Activated CD8-positive, alpha-beta T cell treated with anti-CD3 and anti-CD28 coated beads, Interleukin-2, amount 10 ng/mL, durations not matched to agents 7 days and 5 days (primary cell): ENCODE data around the gene CD37. TPM values are rescaled to one million over a fixed set of nuclear protein-coding genes. Genes with fewer than 3 reads are reported as not detected.
"Not testable (repeated sequence)": the region's sequence is repeated elsewhere in the genome, so short reads cannot be mapped to it uniquely, and the experiment has no call there.

Source experiments
- ATAC-seq: fragments of 150-1000 bp; cut with Tn5 transposase; one replicate; pipeline ENCODE4 v1.10.0; 2021; ENCODE audit warnings: moderate library complexity
- CTCF ChIA-PET: fragments of 350-600 bp; sonication (Branson Sonifier 250); formaldehyde crosslinking; loops from one replicate; lab custom pipeline; 2021; ENCODE audit warnings: antibody characterized with exemption; lab: Charles Lee
- POLR2A ChIA-PET: fragments of 350-600 bp; sonication (Branson Sonifier 250); formaldehyde crosslinking; loops from one replicate; lab custom pipeline; 2021; ENCODE audit warnings: antibody characterized with exemption; lab: Charles Lee
- DNase-seq: peaks from one replicate; pipeline ENCODE4 v3.0.0-alpha.2; 2020
- H3K27ac Mint-ChIP-seq: one replicate; pipeline ENCODE4 v1.8.0; 2021; ENCODE audit warnings: mild to moderate bottlenecking, mixed read lengths
- H3K27me3 Mint-ChIP-seq: one replicate; pipeline ENCODE4 v1.8.0; 2021; ENCODE audit warnings: low read depth, mixed read lengths
- H3K36me3 Mint-ChIP-seq: one replicate; pipeline ENCODE4 v1.8.0; 2021; ENCODE audit warnings: low read depth, mixed read lengths
- H3K4me1 Mint-ChIP-seq: one replicate; pipeline ENCODE4 v1.8.0; 2021; ENCODE audit warnings: low read depth, mixed read lengths
- H3K4me3 Mint-ChIP-seq: one replicate; pipeline ENCODE4 v1.8.0; 2021; ENCODE audit warnings: mild to moderate bottlenecking, mixed read lengths
- H3K9me3 Mint-ChIP-seq: one replicate; pipeline ENCODE4 v1.8.0; 2022; ENCODE audit warnings: mixed read lengths; ENCODE audit not compliant: insufficient read depth
- total RNA-seq, 2 experiments: library from RNA; stranded (reverse); gene quantifications; one replicate each; pipeline ENCODE4 v1.2.3, GENCODE V29; 2021

CD37 gene, protein sequence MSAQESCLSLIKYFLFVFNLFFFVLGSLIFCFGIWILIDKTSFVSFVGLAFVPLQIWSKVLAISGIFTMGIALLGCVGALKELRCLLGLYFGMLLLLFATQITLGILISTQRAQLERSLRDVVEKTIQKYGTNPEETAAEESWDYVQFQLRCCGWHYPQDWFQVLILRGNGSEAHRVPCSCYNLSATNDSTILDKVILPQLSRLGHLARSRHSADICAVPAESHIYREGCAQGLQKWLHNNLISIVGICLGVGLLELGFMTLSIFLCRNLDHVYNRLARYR
- 100 to 1,000 TPM; 162 to 176 TPM for total RNA-seq

DNA sequence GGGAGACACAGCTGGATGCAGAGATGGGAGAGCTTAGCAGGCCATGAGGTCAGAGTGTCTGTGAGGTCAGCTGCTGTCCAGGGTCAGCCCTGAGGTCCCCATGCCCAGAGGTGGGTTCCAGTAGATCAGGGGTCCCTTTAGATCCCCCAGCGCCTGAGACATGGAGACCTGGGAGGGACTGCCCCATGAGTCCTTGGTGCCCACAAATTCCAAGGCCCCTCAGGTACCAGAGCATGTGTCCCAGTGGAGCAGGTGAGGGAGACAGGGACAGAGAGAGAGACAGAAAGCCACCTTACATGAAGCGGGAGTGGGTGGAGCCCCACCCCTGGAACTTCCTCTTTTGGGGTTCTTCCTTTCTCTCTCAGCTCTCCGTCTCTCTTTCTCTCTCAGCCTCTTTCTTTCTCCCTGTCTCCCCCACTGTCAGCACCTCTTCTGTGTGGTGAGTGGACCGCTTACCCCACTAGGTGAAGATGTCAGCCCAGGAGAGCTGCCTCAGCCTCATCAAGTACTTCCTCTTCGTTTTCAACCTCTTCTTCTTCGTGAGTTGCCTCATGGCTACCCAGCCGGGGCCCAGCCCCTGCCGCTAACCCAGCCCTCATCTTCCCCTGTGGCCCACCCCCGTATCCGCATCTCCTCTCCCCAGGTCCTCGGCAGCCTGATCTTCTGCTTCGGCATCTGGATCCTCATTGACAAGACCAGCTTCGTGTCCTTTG is at the start of gene CD37:
Gene CD37, plus strand, starts transcription at position 336 of the 713 bp plus-strand sequence. Its CDS starts 135 bp downstream, at position 471.
- Mint-ChIP-seq H3K27ac (peak within 1 kb of the TSS; percentile 98), H3K4me1 (peaks cover 79% of the 10 kb centered on the region), H3K4me3 (peak within 1 kb of the TSS; percentile 97), H3K27me3 (no peaks in the 10 kb centered on the region), H3K36me3 (peaks cover 52% of the 10 kb centered on the region), H3K9me3 (no peaks in the 10 kb centered on the region)
- ChIA-PET POLR2A (interaction anchor here (0.6 to 1.8 kb wide), 5 partner anchors 9 to 846 kb away, joined by 3 to 6 read pairs (median 3); no protein-coding TSS in a partner anchor), CTCF (interaction anchor here (1.2 to 2.5 kb wide), 5 partner anchors 34 to 221 kb away, joined by 3 to 9 read pairs (median 3); partner anchors contain the start of genes FLT3LG and LIN7B)
- DNase-seq (peak; percentile 80), ATAC-seq (peak; percentile 74)

DNA sequence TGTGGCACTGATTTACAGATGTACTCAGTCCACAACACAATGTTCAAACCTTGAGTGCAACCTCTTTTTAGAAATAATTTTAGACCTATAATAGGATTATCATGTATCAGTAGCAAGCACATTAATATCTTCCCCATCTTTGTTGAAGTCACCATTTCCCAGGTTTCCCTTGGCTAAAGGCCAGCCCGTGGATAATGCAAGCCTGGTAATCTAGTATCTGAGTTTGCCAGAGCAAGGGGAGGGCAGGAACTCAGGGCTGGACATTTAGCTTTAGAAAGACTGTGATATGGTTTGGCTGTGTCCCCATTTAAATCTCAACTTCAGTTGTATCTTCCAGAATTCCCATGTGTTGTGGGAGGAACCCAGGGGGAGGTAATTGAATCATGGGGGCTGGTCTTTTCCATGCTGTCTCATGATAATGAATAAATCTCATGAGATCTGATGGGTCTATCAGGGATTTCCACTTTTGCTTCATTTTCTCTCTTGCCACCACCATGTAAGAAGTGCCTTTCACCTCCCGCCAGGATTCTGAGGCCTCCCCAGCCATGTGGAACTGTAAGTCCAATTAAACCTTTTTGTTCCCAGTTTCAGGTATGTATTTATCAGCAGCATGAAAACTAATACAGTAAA is 48.0 kb upstream of the CD37 start:
- CTCF ChIA-PET: interaction anchor here (1.0 kb wide), 1 partner anchor 14 kb away, joined by 4 read pairs; no protein-coding TSS in a partner anchor
- ATAC-seq (no peak), DNase-seq (no peak)
- POLR2A ChIA-PET: no interaction called here
- peaks cover 3% of the 10 kb centered on the region for H3K27me3 Mint-ChIP-seq
- H3K9me3 Mint-ChIP-seq: no peaks in the 10 kb centered on the region
- H3K36me3 Mint-ChIP-seq: no peaks in the 10 kb centered on the region
- H3K4me3 Mint-ChIP-seq: no peak overlapping the region
- H3K27ac Mint-ChIP-seq: no peak overlapping the region
- no peaks in the 10 kb centered on the region for H3K4me1 Mint-ChIP-seq

DNA sequence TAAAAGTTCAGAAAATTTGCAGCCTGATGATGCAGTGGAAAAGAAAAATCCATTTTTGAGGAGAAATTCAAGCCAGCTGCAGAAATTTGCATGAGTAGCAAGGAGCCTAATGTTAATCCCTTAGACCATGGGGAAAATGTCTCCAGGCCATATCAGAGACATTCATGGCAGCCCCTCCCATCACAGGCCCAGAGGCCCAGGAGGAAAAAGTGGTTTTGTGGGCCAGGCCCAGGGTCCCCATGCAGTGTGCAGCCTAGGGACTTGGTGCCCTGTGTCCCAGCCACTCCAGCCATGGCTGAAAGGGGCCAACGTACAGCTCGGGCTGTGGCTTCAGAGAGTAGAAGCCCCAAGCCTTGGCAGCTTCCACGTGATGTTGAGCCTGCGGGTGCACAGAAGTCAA is 47.0 kb upstream of the CD37 start:
- H3K4me1 Mint-ChIP-seq, H3K9me3 Mint-ChIP-seq, ATAC-seq, DNase-seq, H3K27ac Mint-ChIP-seq, H3K27me3 Mint-ChIP-seq, POLR2A ChIA-PET, H3K4me3 Mint-ChIP-seq, H3K36me3 Mint-ChIP-seq: not testable (repeated sequence)
- CTCF ChIA-PET: interaction anchor here (0.9 kb wide), 1 partner anchor 62 kb away, joined by 3 read pairs; no protein-coding TSS in a partner anchor

DNA sequence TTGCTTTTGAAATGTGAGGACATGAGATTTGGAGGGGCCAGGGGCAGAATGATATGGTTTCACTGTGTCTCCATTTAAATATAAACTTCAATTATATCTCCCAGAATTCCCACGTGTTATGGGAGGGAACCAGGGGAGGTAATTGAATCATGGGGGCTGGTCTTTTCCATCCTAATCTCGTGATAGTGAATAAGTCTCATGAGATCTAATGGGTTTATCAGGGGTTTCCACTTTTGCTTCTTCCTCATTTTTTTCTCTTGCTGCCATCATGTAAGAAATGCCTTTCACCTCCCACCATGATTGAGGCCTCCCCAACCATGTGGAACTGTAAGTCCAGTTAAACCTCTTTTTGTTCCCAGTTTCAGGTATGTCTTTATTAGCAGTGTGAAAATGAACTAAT is 45.9 kb upstream of the CD37 start:
- ATAC-seq, H3K4me1 Mint-ChIP-seq: not testable (repeated sequence)

DNA sequence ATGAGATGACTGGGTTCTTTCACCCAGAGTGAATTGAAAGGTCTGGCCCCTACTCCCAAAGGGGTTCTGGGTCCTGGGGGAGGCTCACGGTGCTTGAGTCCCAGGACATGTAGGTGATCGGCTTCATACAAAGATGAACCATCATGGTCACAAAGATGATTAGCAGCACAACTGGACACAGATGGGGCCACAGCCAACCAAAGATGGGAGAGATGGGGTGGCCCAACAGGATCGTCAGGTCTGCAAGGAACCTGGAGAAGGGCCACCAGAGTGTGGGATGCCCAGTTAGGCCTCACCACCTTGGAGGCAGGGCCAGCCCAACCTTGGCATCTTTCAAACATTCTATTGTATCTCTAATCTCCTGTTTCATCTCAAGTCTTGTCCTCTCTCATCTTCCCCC is 44.7 kb upstream of the CD37 start:
- ATAC-seq: no peak
- H3K27me3 Mint-ChIP-seq: peaks cover 3% of the 10 kb centered on the region
- no peaks in the 10 kb centered on the region for H3K36me3 Mint-ChIP-seq
- POLR2A ChIA-PET: no interaction called here
- no peak for DNase-seq
- CTCF ChIA-PET: no interaction called here
- no peak overlapping the region for H3K27ac Mint-ChIP-seq
- no peaks in the 10 kb centered on the region for H3K4me1 Mint-ChIP-seq
- no peaks in the 10 kb centered on the region for H3K9me3 Mint-ChIP-seq
- H3K4me3 Mint-ChIP-seq: no peak overlapping the region

More for the DNA sequence above, 45.9 kb upstream of the CD37 start:
- H3K4me3 Mint-ChIP-seq, H3K27me3 Mint-ChIP-seq, H3K9me3 Mint-ChIP-seq, DNase-seq, H3K27ac Mint-ChIP-seq, H3K36me3 Mint-ChIP-seq: not testable (repeated sequence)
- CTCF ChIA-PET: interaction anchor here (0.9 to 1.6 kb wide), 3 partner anchors 12 to 63 kb away, joined by 3 to 6 read pairs (median 3); no protein-coding TSS in a partner anchor
- POLR2A ChIA-PET: interaction anchor here (0.9 kb wide), 1 partner anchor 11 kb away, joined by 4 read pairs; no protein-coding TSS in a partner anchor

DNA sequence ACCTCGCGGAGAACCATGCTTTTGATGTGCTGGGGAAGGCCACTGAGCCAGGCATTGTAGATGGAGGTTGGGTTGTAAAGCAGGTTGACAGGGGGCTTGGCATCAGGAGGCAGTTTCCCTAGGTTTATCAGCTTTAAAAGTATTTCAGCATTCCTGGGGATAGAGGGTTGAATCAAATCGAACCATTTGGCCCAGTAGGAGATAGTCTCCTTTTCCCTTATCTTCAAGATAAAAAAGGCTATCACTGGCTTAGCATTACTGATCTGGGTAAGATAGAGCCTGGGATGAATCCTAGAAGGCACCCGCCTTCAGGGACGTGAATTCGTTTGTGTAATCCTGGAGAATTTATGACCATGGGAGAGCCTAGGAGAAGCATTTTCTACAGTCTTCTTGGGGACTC is 40.8 kb upstream of the CD37 start:
- no peak for DNase-seq
- Mint-ChIP-seq H3K27me3 (no peaks in the 10 kb centered on the region), H3K36me3 (no peaks in the 10 kb centered on the region), H3K4me3 (no peak overlapping the region), H3K27ac (no peak overlapping the region), H3K9me3 (no peaks in the 10 kb centered on the region), H3K4me1 (no peaks in the 10 kb centered on the region)
- CTCF ChIA-PET: no interaction called here
- ATAC-seq: no peak
- POLR2A ChIA-PET: no interaction called here

DNA sequence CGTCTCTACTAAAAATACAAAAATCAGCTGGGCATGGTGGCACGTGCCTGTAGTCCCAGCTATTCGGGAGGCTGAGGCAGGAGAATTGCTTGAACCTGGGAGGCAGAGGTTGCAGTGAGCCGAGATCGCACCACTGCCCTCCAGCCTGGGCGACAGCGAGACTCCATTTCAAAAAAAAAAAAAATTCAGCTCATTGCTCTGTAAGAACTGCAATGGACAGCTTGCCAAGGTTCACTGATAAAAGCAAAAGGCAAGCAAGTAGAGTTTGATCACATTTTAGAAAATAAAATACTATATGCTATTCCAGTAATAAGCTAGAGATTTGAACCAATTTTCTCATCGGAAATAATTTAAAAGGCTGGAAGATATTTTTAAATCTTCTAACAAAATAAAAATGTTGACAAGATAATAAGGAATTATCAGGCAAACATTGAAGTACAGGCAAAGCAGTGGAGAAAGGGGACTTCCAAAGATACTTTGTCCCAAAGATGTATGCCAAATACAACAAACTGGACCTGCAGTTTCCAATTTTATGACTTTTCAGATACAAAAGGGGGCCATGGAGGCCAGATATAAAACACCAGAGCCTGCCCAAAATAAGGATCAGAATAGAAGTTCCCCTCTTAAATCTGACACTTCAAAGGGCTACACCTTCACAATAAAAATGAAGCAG is 39.9 kb upstream of the CD37 start:
- Mint-ChIP-seq H3K36me3 (no peaks in the 10 kb centered on the region), H3K9me3 (no peaks in the 10 kb centered on the region), H3K27ac (no peak overlapping the region), H3K4me3 (no peak overlapping the region), H3K27me3 (no peaks in the 10 kb centered on the region), H3K4me1 (peaks cover under 1% of the 10 kb centered on the region)
- ChIA-PET POLR2A (no interaction called here), CTCF (no interaction called here)
- DNase-seq (no peak), ATAC-seq (no peak)

DNA sequence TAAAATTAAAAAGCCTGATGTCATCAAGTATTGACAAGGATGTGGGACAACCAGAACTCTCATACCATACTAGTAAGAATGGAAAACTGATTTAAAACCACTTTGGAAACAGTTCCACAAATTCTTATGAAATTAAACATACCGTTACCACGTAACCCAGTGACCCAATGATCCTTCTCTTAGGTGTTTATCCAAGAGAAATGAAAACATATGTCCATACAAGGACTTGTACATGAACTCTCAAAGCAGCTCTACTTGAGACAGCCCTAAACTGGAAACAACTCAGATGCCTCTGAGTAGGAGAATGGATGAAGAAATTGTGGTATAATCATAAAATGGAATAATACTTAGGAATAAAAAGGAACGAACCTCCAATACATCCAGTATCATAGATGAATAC is 37.8 kb upstream of the CD37 start:
- no peaks in the 10 kb centered on the region for H3K27me3 Mint-ChIP-seq
- ChIA-PET CTCF (interaction anchor here (1.2 kb wide), 1 partner anchor 68 kb away, joined by 3 read pairs; no protein-coding TSS in a partner anchor), POLR2A (no interaction called here)

DNA sequence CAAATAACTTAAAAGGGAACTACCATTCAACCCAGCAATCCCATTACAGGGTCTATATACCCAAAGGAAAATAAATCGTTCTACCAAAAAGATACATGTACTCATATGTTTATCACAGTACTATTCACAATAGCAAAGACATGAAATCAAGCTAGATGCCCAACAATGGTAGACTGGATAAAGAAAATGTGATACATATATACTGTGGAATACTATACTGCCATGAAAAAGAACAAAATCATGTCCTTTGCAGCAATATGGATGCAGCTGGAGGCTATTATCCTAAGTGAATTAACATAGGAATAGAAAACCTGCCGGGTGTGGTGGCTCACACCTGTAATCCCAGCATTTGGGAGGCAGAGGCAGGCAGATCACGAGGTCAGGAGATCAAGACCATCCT is 36.6 kb upstream of the CD37 start:
- H3K36me3 Mint-ChIP-seq, H3K27me3 Mint-ChIP-seq, CTCF ChIA-PET, H3K4me1 Mint-ChIP-seq, POLR2A ChIA-PET, ATAC-seq, H3K4me3 Mint-ChIP-seq, DNase-seq, H3K9me3 Mint-ChIP-seq, H3K27ac Mint-ChIP-seq: not testable (repeated sequence)

More for the DNA sequence above, 37.8 kb upstream of the CD37 start:
- no peaks in the 10 kb centered on the region for H3K36me3 Mint-ChIP-seq
- peaks cover 1% of the 10 kb centered on the region for H3K4me1 Mint-ChIP-seq
- no peak overlapping the region for H3K4me3 Mint-ChIP-seq
- DNase-seq (no peak), ATAC-seq (no peak)
- H3K27ac Mint-ChIP-seq: no peak overlapping the region
- no peaks in the 10 kb centered on the region for H3K9me3 Mint-ChIP-seq

DNA sequence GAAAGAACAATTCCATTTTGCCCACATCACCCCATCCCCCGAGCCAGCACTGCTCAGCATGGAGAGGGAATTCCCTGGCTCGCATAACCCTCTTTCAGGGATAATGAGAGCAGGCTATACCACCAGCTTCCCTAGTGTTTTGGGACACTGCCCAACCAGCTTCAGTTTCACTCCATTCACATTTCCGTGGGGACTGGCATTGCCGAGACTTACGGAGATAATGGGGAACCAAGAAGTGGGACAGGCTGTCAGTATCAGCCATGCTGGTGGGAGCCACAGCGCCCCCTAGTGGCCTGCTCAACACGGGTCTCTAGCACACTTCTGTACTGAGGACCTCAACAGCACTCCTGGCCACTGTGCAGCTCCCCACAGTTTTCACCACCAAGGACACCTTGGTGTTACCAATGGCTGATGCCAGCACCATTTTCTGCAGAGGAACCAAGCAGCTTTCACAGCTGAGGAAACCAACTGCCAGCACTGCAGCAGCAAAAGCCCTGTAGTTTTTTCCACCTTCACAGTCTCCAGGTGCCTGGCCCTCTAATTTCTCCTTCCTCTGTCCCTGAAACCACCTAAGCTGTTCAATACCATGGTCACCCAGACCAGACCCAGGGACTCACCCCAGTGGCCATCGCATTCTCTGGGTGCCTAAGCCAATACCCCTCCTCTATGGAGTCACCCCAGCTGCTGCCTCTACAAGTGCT is 33.9 kb upstream of the CD37 start:
- ATAC-seq: peak; percentile 100
- CTCF ChIA-PET: interaction anchor here (0.5 to 3.0 kb wide), 29 partner anchors 9 to 465 kb away, joined by 3 to 19 read pairs (median 4); partner anchors contain the start of genes AP2A1 and CD37
- Mint-ChIP-seq H3K4me3 (no peak overlapping the region), H3K4me1 (peaks cover 1% of the 10 kb centered on the region), H3K36me3 (no peaks in the 10 kb centered on the region), H3K27me3 (no peaks in the 10 kb centered on the region), H3K9me3 (no peaks in the 10 kb centered on the region), H3K27ac (no peak overlapping the region)
- DNase-seq: peak; percentile 87
- POLR2A ChIA-PET: interaction anchor here (0.5 kb wide), 1 partner anchor 340 kb away, joined by 3 read pairs; no protein-coding TSS in a partner anchor
